Upper lobe of left lung (tissue), 4 donors: ENCODE results near the gene HES4.

ENCODE experiments used
- POLR2A ChIP-seq, 4 donors: fragments of 450-650 bp; IDR thresholded peaks; one replicate each; pipeline ENCODE4 v1.5.1; 2016 to 2017; ENCODE audit warnings: antibody characterized with exemption in 4 of 4, mild to moderate bottlenecking in 2 of 4
- TF ChIP-seq, protein P1 (sequence below), 6 experiments: fragments of 450-650 bp in 4 of 6; fragments of 200-600 bp in 2 of 6; sonication (generic) in 2 of 6; IDR thresholded peaks; one replicate each; pipeline ENCODE4 v1.5.1; 2016 to 2019; ENCODE audit warnings: antibody characterized with exemption in 6 of 6

DNA sequence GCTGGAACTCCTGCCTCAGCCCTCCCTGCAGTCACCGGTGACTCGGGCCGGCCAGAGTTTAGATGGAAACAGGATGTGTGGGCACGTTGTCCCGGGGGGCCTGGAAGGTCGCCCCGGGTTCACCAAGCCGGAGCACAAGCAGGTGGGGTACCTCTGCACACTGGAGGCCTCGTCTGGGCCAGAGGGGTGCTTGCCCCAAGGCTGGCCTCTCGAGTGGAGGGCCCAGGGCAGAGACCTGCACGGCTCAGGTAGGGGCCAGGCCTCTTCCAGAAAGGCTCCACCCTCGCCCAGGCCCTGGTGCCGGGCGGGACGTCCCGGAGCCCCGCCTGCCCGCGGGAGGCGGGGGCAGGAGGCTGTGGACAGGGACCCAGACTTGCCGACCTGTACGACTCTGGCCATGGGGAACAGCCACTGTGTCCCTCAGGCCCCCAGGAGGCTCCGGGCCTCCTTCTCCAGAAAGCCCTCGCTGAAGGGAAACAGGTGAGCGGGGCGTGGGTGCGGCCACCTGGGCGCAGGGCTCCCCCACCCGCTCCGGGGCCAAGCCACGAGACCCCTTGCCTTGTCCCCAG lies 33.7 kb downstream of the HES4 start, which contains the start of gene PLEKHN1:
- TF ChIP-seq, protein P1, sequence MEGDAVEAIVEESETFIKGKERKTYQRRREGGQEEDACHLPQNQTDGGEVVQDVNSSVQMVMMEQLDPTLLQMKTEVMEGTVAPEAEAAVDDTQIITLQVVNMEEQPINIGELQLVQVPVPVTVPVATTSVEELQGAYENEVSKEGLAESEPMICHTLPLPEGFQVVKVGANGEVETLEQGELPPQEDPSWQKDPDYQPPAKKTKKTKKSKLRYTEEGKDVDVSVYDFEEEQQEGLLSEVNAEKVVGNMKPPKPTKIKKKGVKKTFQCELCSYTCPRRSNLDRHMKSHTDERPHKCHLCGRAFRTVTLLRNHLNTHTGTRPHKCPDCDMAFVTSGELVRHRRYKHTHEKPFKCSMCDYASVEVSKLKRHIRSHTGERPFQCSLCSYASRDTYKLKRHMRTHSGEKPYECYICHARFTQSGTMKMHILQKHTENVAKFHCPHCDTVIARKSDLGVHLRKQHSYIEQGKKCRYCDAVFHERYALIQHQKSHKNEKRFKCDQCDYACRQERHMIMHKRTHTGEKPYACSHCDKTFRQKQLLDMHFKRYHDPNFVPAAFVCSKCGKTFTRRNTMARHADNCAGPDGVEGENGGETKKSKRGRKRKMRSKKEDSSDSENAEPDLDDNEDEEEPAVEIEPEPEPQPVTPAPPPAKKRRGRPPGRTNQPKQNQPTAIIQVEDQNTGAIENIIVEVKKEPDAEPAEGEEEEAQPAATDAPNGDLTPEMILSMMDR (IDR thresholded peaks at IDR 0.05), result no peak
- TF ChIP-seq POLR2A (IDR thresholded peaks at IDR 0.05), result no peak
